Hematopoietic multipotent progenitor cell treated with erythropoietin and hydrocortisone succinate and interleukin-3 and kit ligand, for 4 days (in vitro differentiated cells): ENCODE results near the gene ZNF444.
A peak's percentile ranks its signal among the peaks of the same experiment; 100 is the strongest.

Experiments used
- DNase-seq: peaks from one replicate; pipeline ENCODE4 v3.0.0-alpha.2; 2015

The ZNF444 gene

DNA sequence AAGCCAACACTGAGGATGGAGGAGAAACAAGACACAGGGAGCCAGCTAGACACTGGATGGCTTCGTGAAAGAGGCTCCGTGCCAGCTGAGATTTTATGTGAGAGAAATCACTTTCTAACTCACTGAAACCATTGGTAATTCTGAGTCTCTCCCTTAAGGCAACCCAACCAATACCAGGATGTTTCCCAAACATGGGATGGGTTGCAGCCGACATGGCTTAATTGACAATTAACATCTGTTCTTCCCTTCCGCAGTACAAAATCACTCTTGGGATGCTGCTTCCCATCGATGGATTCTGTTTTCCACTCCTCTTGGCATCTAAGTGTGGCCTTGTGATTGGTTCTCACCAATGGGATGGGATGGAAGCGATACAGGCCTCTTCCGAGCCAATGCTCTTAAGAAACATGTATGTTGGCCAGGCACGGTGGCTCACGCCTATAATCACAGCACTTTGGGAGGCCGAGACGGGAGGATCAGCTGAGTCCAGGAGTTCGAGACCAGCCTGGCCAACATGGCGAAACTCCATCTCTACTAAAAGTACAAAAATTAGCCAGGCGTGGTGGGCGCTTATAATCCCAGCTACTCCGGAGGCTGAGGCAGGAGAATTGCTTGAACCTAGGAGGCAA, 17.7 kb upstream of the ZNF444 start:
- no peak for DNase-seq

DNA sequence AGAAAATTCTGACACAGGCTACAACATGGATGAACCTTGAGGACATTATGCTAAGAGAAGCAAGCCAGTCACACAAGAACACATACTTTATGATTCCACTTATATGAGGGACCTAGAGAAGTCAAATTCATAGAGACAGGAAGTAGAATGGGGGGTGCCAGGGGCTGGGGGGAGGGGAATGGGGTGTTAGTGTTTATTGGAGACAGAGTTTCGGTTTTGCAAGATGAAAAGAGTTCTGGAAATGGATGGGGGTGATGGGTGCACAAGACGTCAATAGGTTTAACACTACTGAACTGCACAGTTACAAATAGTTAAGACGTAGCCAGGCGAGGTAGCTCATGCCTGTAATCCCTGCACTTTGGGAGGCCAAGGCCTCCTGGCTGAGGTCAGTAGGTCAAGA, 16.5 kb upstream of the ZNF444 start:
- no peak for DNase-seq

DNA sequence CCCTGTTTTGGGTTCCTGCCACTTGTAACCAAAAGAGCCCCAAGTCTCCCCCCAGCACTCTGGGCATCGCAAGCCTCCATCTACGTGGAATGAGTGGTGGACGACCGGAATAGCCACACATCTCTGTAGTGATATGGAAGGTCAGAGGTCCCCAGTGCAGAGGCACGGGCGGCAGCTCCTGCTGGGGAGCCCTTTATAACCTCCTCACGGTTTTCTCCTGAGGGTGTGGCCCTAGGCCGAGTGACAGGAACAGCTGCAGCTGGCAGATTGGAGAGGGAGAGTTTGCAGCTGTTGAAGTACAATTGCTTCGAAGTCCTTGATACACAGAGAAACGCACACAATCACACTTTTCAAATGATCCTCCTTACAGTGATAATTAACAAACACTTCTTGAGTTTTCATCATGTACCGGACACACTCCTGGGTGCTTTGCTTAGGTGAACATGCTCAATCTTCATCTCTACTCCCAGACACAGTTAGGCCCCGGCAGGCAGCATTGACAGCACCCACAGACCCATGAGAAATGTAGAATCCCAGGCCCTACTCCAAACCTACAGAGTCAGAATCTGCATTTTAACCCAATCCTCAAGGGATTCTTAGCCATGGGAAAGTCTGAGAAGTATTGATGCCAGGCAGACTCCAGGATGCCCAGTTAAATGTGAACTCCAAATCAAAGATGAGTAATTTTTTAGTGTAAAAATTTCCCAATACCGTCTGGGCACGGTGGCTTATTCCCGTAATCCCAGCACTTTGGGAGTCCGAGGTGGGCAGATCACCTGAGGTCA, 15.1 kb upstream of the ZNF444 start:
- DNase-seq: peak; percentile 92

DNA sequence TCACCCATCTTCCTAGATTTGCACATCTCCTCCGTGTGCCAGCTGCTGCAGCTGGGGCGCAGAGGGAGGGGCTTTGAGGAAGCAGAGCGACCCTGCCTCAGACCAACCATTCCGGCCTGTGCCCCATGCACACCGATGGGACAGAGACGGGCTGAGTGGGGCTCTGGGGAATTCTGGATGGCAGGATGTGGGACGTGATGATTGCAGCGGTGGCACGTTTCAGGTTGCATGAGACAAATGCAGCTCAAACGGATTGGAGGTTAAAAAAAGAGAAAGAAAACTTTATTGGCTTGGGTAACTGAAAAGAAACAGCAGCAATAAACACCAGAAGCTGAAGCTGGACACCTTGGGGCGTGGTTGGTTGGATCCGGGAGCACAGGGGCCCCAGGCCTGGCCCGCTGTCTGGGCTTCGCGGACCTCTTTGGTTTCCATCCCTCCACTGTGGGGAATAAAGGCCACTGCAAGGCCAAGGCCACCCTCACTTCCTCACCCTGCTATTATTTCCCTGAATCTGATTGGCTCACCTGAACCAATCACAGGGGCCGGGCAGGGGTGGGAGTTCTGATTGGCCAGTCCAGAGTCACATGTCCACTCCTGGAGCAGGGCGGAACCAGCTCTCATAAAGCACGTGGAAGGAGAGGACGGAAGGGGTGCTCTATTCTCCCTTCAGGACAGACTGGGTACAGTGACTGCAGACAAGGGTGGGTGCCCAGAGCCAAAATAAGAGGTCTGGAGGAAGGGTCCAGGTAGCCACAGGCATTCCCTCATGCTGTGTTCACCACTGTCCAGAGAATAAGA, 13.9 kb upstream of the ZNF444 start:
- DNase-seq: no peak

DNA sequence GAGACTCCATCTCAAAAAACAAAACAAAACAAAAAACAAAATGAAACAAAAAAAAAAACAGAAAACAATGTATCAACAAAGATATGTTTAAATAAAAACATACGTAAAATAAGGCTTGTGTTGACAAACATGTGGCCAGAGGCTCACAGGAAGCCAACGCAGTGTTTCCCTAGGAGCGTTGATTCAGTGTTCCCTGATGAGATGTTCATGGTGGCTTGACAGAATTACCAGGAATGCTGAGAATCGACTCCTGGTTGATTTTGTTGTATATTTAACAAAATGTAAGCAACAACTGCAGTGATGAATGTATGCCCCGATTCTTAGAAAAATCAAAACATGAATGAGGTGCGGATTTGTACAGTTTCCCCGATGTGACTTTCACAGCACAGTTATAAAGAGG, 11.1 kb upstream of the ZNF444 start:
- no peak for DNase-seq

DNA sequence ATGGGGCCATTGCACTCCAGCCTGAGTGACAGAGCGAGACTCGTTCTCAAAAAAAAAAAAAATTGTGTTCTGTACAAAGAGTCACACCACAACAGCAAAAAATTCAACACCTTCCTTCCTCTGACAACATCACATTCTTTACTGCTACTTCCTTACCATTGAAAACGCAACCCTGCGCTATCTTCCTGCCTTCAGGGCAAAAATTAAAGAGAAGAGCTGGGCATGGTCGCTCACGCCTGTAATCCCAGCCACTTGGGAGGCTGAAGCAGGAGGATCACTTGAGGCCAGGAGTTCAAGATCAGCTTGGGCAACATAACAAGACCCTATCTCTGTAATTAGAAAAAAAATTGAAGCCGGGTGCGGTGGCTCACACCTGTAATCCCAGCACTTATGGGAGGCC, 9.4 kb upstream of the ZNF444 start:
- no peak for DNase-seq

DNA sequence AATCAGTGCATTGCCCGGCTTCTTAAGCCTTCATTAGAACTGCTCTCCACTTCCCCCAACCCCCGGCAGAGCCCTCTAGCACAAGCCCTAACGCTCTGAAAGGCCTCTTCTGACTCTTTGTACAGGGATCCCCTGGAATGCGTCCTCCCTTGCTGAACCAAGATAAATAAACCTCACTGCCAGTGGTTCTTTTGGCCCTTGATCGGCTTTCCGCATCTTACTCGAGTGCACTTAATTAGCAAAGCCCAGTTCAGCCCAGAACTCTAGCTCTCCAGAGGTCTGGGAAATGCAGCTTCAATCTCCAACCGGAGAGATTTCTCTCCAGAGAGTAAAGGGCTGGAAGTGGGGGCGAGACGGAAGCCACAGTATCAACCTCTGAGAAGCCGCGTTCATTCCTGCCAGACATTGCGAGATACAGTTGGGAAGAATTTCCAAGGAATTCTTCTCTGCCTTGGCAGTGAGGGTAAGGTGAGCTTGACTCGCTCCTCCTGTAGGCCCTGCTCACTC, 8.7 kb upstream of the ZNF444 start:
- DNase-seq: no peak

DNA sequence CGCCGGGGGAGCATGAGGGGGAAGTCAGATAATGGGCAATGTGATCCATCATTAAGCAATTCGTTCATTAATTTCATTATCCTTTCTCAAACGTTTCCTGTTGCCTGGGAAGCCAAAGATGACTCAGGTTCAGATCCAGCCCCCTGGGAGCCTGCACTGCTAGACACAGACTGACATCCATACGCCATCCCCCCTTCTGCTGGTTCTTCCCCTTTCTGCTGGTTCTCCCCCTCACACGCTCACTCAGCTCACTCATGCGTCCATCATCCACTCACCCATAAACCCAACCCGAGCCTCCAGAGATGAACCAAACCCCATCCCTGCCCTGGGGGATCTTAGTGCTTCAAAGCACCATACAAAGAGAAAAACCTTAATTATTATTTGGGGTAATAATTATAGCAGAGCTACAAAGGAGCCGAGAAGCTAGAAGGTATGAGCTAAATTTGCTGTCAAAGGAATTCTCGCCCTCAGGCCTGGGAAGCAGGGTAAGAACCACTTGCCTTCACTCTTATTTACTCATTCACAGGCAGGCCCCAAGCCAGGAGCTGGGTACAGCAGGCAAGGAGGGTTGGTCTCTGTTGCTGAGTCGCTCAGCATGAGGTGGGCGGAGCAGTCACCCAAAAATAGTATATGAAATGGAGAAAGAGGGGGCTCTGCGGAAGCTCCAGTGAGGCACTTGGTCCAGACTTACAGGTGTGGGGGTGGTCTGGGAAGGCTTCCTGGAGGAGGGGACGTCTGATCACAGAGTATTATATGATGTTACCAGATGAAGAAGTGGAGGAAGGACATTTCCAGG, 7.0 kb upstream of the ZNF444 start:
- DNase-seq: no peak

DNA sequence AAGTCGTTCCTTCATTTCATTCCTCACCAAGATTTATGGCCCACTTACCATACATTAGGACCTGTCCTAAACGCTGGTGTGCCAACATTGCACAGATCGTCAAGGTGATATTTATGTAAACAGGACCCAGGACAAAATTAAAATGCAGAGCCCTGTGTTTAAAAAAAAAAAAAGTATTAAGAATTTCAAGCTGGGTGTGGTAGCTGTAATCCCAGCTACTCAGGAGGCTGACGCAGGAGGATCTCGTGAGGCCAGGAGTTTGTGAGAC, 6.5 kb upstream of the ZNF444 start:
- no peak for DNase-seq

DNA sequence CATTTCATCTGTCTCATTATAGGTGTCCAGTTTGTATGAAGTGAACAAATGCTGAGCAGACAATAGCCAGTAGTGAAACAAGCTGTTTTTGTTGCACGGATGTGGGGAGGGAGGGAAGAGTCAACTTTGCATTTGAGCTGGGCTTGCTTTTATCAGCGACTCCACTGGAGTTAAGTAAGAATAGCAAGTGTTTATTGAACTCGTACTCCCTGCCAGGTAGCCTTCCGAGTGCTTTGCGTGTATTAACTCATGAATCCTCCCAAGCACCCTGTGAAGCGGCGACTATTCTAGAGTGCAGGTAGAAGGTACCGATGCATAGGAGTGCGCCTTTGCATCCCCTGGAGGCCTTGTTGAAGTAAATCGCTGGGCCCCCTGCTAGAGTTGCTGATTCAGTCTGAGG, 4.7 kb upstream of the ZNF444 start:
- DNase-seq: no peak

DNA sequence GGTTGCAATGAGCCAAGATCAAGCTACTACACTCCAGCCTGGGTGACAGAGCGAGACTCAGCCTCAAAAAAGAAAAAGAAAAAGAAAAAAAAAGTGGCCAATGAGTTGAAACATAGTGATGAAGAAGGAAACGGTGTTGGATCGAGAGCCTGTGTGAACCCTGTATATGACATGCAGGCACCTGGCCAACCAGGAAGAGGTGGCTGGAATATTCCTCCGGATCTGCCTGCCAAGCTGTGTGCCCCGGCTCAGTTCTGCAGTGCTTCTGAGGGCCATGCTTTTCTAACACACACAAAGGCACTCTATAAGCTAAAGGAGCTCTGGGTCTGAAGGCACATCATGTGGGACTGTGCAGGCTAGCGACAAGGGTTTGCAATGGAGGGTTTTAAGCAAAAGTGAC, 3.7 kb upstream of the ZNF444 start:
- no peak for DNase-seq

DNA sequence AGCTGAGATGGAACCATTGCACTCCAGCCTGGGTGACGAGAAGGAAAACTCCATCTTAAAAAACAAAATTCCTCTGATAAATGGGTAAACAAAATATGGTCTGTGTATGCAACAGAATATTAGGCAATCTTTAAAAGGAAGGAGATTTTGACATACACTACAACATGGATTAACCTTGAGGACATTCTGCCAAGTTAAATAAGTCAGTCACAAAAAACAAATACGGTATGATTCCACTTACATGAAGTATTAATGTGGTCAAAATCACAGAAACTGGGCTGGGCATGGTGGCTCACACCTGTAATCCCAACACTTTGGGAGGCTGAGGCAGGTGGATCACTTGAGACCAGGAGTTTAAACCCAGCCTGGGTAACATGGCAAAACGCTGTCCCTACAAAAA, 3.0 kb upstream of the ZNF444 start:
- DNase-seq: no peak

DNA sequence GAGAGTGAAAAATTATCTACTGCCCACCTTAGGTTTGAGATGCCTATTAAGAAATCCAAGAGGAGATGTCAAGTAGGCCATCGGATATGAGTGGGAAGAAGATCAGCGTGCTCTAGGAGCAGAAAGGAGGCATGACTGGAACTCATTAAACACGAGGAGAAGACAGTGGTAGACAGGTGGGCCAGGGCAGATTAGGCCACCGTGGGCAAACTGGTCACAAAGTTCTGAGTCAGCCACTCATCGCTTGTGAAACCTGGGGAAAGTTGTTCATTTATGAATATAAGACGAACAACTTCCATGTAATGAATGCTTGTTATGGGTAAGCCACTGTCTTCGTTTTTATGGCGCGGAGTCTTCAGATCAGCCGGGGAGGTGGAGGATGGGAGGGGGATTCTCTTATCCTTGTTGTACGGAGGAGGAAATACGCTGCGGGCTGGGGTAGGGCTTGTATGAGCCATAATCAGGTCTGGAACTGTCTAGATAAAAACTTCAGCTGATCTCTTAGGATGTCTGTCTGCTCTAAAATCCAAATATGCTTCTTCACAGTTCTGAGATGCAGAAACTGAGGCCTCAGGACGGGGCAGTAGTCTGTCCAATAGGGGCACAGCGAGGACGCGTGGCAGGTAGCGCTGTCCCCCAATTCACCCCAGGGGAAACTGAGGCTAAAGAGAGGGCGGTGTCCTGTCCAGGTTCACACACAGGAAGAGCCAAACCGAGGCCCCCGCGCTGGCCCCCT, 1.1 kb upstream of the ZNF444 start:
- DNase-seq: peak; percentile 78

DNA sequence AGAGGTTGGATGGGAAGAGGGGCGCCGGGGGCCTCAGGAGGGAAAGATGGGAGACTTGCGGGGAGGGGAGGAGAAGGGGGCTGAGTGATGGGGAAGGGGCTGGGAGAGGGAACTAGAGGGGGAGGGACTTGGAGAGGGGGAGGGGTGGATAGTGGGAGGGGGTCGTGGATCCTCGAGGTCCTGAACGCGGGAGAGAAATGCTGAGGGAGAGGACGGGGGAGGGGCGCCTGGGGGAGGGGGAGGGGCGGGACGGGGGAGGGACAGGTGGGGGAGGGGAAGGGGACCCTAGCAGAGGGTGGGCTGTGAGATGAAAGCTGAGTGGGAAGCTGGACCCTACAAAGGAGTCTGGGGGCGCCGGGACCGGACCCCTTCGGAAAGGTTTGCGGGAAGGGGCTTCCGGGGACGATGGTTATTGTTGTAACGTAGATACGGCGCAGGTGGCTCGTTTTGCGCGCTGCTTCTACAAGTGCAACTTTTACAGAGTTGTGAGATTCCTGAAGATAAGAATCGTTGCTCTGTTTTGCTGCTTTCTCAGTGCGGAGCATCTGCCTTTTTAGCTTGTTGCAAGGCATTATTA, 418 bp downstream of the ZNF444 start:
- peak; percentile 49 for DNase-seq

DNA sequence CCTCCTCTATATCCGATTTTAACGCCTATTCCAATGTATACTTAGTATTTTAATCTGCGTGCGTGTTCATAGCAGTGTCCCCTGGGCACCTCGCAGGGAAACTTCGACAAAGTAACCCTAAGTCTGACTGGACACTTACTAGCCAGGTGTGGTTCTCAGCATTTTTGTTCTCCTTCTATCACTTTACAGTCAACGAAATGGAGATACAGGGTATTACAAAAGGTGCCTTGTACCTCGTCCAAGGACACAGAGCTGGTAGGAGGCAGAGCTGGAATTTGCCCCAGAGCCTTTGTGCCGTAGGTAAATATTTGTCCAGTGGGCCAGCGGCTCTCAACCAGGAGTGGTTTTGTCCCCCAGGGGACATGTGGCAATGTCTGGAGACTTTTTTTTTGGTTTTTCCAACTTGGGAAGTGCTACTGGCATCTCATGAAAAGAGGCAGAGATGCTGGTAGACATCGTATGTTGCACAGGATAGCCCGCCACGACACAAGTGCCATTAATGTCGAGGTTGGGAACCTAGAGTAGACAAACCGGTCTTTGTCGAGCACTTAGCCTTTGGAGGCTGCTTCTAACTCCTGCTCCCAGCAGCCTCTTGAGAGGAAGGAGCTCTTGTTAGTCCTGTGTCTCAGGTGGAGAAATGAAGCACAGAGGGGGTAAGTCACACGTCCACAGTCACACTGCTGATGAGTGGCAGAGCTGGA, 1.1 kb downstream of the ZNF444 start:
- DNase-seq: no peak

DNA sequence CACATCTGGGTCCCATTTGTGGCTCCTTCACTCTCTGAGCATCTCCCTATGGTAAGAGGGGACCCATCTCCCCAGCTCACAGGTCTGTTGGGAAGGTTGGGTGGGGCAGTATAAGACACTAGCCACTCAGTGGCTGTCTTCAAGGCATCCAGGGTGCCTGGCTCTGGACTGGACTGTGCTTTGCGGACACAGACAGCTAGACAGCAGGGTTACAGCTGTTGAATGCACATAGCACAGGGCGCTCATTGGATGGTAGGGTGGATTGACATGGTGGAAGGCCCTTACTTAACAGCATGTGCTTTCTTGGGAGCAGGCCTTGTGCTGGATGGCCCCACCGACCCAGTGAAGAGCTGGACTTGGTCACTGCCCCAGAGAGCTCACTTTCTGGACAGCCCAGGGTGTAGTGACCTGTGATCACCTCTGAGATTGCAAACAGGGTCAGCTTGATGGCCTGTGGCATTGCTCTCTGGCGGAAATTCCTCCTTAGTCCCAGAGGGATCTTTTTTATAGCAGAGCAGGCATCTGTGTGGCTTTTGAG, 1.9 kb downstream of the ZNF444 start:
- no peak for DNase-seq

DNA sequence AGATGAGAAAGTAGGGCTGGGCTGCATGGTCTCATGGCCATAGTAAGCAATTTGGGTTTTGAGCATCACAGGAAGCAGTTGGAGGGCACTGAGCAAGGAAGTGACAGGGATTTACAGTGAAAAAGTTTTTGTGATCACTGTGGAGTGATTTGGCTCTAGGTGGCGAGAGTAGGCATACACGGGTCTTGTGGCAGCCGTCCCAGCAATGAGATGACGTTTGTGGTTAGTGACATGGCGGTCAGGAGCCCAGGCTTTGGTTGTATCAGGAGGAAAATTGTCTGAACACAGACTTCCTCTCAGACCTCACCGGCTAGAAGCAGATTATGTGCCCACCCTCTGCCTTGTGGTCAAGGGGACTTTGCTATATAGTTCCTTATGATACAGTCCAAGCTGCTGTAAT, 3.3 kb downstream of the ZNF444 start:
- DNase-seq: peak; percentile 91

DNA sequence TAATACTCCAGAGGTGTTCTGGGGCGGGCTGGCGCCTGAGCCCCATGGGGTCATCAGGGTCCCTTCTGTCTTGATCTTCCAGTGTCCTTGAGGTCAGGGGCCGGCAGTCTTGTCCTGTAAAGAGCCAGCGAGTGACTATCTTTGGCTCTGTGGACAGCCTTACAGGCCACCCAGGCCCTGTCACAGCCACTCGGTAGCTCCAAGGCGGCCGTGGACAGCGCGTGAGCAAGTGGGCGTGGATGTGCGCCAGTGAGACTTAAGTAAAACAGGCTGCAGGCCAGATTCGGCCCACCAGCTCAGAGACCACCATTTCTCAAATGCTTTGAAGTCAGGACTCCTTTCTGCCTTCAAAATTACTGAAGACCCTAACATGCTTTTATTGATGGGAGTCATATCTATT, 3.7 kb downstream of the ZNF444 start:
- DNase-seq: no peak

DNA sequence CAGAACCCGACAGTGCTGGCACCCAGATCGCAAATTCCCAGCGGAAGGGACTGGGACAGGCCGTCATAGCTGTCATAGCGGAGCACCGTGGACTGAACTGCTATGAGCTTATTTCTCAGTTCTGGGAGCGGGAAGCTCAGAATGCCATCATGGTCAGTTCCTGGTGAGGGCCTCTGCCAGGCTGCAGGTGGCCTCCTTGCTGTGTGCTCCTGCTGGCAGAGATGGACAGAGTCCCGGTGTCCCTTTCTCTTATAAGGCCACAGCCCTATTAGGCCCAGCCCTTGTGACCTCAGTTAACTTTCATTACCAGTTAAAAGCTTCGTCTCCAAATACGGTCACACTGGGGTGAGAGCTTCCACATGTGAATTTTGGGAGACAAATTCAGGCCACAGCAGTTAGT, 4.6 kb downstream of the ZNF444 start:
- DNase-seq: no peak

DNA sequence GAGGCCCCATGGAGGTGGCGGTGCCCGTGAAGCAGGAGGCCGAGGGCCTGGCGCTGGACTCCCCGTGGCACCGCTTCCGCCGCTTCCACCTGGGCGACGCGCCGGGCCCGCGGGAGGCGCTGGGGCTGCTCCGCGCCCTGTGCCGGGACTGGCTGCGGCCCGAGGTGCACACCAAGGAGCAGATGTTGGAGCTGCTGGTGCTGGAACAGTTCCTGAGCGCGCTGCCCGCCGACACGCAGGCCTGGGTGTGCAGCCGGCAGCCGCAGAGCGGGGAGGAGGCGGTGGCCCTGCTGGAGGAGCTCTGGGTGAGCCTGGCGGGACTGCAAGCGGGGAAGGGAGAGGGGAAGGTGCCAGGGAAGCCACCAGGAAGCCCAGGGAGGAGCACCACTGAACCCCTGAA, 5.8 kb downstream of the ZNF444 start:
- DNase-seq: no peak

DNA sequence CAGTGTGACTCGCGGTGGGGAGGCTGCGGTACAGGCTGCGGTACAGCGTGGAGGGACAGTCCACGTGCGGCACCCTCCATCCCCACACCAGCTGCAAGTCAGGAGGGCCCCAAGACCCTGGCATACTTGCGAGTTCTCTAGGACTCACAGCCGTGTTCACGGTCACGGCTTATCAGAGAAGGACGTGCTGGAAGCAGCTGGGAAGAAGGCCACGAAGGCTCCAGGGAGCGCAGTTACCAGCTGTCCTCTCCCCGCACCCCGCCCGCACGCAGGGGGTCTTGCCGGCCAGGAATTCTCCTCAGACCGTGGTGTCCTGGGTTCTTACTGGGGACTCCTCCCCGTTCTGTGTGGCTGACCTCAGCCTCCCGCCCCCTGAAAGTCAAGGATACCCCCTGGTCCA, 6.2 kb downstream of the ZNF444 start:
- no peak for DNase-seq
